H1 (cell line): Measurements from ENCODE around the gene IPO11. TPM values are rescaled to one million over a fixed set of nuclear protein-coding genes. Genes with fewer than 3 reads are reported as not detected.

ENCODE experiments used
- CTCF ChIA-PET: fragments of 300-600 bp; sonication (Branson Sonifier 250); formaldehyde crosslinking; loops from one replicate; lab custom pipeline; 2021; ENCODE audit not compliant: partially characterized antibody; lab: Charles Lee
- POLR2A ChIA-PET: fragments of 300-600 bp; sonication (Branson Sonifier 250); formaldehyde crosslinking; loops from one replicate; lab custom pipeline; 2021; ENCODE audit warnings: inconsistent platforms; ENCODE audit not compliant: partially characterized antibody; lab: Charles Lee
- DNase-seq, 2 experiments: peaks; one replicate each; pipeline versions ENCODE4 v3.0.0 to v3.0.0-alpha.2; 2010 to 2022; ENCODE audit warnings: low spot score in 2 of 2, low read depth in 1 of 2, mixed read lengths in 1 of 2
- FAIRE-seq: peaks from 2 replicates; lab custom pipeline; 2011; peaks lifted over from hg19 to GRCh38; lab: Jason Lieb, UNC
- H2AFZ ChIP-seq: 2 replicates; pipeline ENCODE4 v1.8.1; 2012; ENCODE audit warnings: low read length, inconsistent platforms
- H2AK5ac ChIP-seq: 2 replicates; pipeline ENCODE4 v1.6.1; 2013; ENCODE audit warnings: low read depth, low read length
- H2BK120ac ChIP-seq: replicated peaks from 2 replicates; pipeline ENCODE3; 2013; ENCODE audit warnings: low read depth, low read length, inconsistent platforms
- H2BK12ac ChIP-seq: 2 replicates; pipeline ENCODE4 v1.6.1; 2013; ENCODE audit warnings: low read depth, low read length
- H2BK15ac ChIP-seq: 2 replicates; pipeline ENCODE4 v1.6.1; 2013; ENCODE audit warnings: low read length
- H2BK20ac ChIP-seq: 2 replicates; pipeline ENCODE4 v1.6.1; 2013; ENCODE audit warnings: low read length
- H2BK5ac ChIP-seq: 2 replicates; pipeline ENCODE4 v1.6.1; 2013; ENCODE audit warnings: low read depth, low read length
- H3K14ac ChIP-seq: 2 replicates; pipeline ENCODE4 v1.6.1; 2013; ENCODE audit warnings: inconsistent platforms; ENCODE audit not compliant: insufficient read length
- H3K18ac ChIP-seq: 2 replicates; pipeline ENCODE4 v1.6.1; 2013; ENCODE audit warnings: low read length; ENCODE audit errors: extremely low read depth
- H3K23ac ChIP-seq: 2 replicates; pipeline ENCODE4 v1.6.1; 2013; ENCODE audit warnings: inconsistent platforms; ENCODE audit not compliant: insufficient read length
- H3K23me2 ChIP-seq: 2 replicates; pipeline ENCODE4 v1.6.1; 2013; ENCODE audit warnings: low read depth, low read length
- H3K27ac ChIP-seq: 2 replicates; pipeline ENCODE4 v1.6.1; 2011; ENCODE audit warnings: low read depth, low read length, inconsistent platforms
- H3K27me3 ChIP-seq, 4 experiments: replicated peaks in 1 of 4; 1 replicate in 1 of 4; 2 replicates in 3 of 4; pipeline versions ENCODE4 v1.6.1 to v1.8.1; 2011 to 2013; ENCODE audit warnings: low read length in 3 of 4, mild to moderate bottlenecking in 3 of 4, inconsistent platforms in 2 of 4, mixed read lengths in 2 of 4, moderate library complexity in 1 of 4; ENCODE audit not compliant: control insufficient read depth in 3 of 4, insufficient read depth in 3 of 4; ENCODE audit errors: extremely low read depth in 1 of 4
- H3K36me3 ChIP-seq, 4 experiments: 2 replicates each; pipeline versions ENCODE4 v1.6.1 to v1.8.1; 2011 to 2013; ENCODE audit warnings: mild to moderate bottlenecking in 4 of 4, low read length in 3 of 4, moderate library complexity in 2 of 4, control low read depth in 1 of 4, inconsistent platforms in 1 of 4; ENCODE audit not compliant: insufficient read depth in 4 of 4, control insufficient read depth in 2 of 4
- H3K4ac ChIP-seq: replicated peaks from 2 replicates; pipeline ENCODE3; 2013; ENCODE audit warnings: low read length, low read depth, mixed read lengths, inconsistent platforms; ENCODE audit not compliant: insufficient read length
- H3K4me1 ChIP-seq, 4 experiments: replicated peaks in 1 of 4; 1 replicate in 1 of 4; 2 replicates in 3 of 4; pipeline versions ENCODE4 v1.6.1 to v1.8.1; 2011 to 2013; ENCODE audit warnings: low read length in 3 of 4, inconsistent platforms in 2 of 4, mixed read lengths in 1 of 4; ENCODE audit not compliant: insufficient read depth in 4 of 4, control insufficient read depth in 3 of 4
- H3K4me2 ChIP-seq, 2 experiments: 2 replicates each; pipeline versions ENCODE4 v1.6.1 to v1.8.1; 2011 to 2013; ENCODE audit warnings: low read depth in 2 of 2, low read length in 2 of 2, control low read depth in 1 of 2, inconsistent platforms in 1 of 2, mild to moderate bottlenecking in 1 of 2; ENCODE audit not compliant: insufficient read depth in 1 of 2
- H3K4me3 ChIP-seq, 4 experiments: fragments of 200-600, 300-600 bp in 1 of 4; sonication (generic), shearing (Covaris generic), sonication (Bioruptor Twin) in 1 of 4; 2 replicates each; pipeline versions ENCODE4 v1.5.1 to v1.8.1; 2011 to 2016; ENCODE audit warnings: low read length in 4 of 4, low read depth in 3 of 4, control low read depth in 2 of 4, inconsistent platforms in 2 of 4, mild to moderate bottlenecking in 2 of 4, mixed read lengths in 1 of 4, moderate library complexity in 1 of 4; ENCODE audit not compliant: insufficient read depth in 2 of 4; ENCODE audit errors: extremely low read depth in 1 of 4
- H3K56ac ChIP-seq: replicated peaks from 2 replicates; pipeline ENCODE3; 2013; ENCODE audit warnings: low read depth, mild to moderate bottlenecking, mixed read lengths, low read length, inconsistent platforms; ENCODE audit not compliant: insufficient read length
- H3K79me1 ChIP-seq: 2 replicates; pipeline ENCODE4 v1.6.1; 2013; ENCODE audit warnings: low read depth, low read length, control low read depth
- H3K79me2 ChIP-seq, 2 experiments: 2 replicates each; pipeline versions ENCODE4 v1.6.1 to v1.8.1; 2012 to 2013; ENCODE audit warnings: low read length in 2 of 2, mild to moderate bottlenecking in 2 of 2, inconsistent platforms in 1 of 2; ENCODE audit not compliant: insufficient read depth in 2 of 2, control insufficient read depth in 1 of 2
- H3K9ac ChIP-seq, 4 experiments: replicated peaks in 1 of 4; 1 replicate in 1 of 4; 2 replicates in 3 of 4; pipeline versions ENCODE4 v1.6.1 to v1.8.1; 2011 to 2013; ENCODE audit warnings: low read depth in 3 of 4, low read length in 3 of 4, control low read depth in 2 of 4, mild to moderate bottlenecking in 2 of 4, moderate library complexity in 2 of 4, inconsistent platforms in 1 of 4; ENCODE audit errors: extremely low read depth in 1 of 4
- H3K9me3 ChIP-seq, 2 experiments: 2 replicates each; pipeline versions ENCODE4 v1.6.1 to v1.8.1; 2012 to 2013; ENCODE audit warnings: mild to moderate bottlenecking in 2 of 2, moderate library complexity in 2 of 2, control low read depth in 1 of 2, inconsistent platforms in 1 of 2, low read depth in 1 of 2, low read length in 1 of 2, mixed read lengths in 1 of 2; ENCODE audit not compliant: insufficient read depth in 2 of 2
- H4K20me1 ChIP-seq, 2 experiments: replicated peaks in 1 of 2; 2 replicates each; pipeline versions ENCODE3 to v1.8.1; 2011 to 2013; ENCODE audit warnings: inconsistent platforms in 2 of 2, low read length in 2 of 2, mild to moderate bottlenecking in 1 of 2; ENCODE audit not compliant: insufficient read depth in 2 of 2, control insufficient read depth in 1 of 2
- H4K5ac ChIP-seq: 2 replicates; pipeline ENCODE4 v1.6.1; 2013; ENCODE audit warnings: low read length, low read depth, mixed read lengths, inconsistent platforms; ENCODE audit not compliant: insufficient read length
- H4K8ac ChIP-seq: 2 replicates; pipeline ENCODE4 v1.8.0; 2013; ENCODE audit warnings: mild to moderate bottlenecking, moderate library complexity, low read length, inconsistent platforms; ENCODE audit not compliant: insufficient read depth; ENCODE audit errors: extremely low read depth
- H4K91ac ChIP-seq: replicated peaks from 2 replicates; pipeline ENCODE3; 2013; ENCODE audit warnings: low read length, mixed read lengths, inconsistent platforms; ENCODE audit not compliant: insufficient read length
- BACH1 ChIP-seq: IDR thresholded peaks from 2 replicates; pipeline ENCODE4 v1.6.1; 2012; ENCODE audit warnings: low read length, improper control_type of control experiment
- CHD1 ChIP-seq: IDR thresholded peaks from 2 replicates; pipeline ENCODE4 v1.6.1; 2012; ENCODE audit warnings: low read depth, low read length, improper control_type of control experiment
- CREB1 ChIP-seq: IDR thresholded peaks from 2 replicates; pipeline ENCODE4 v1.6.1; 2012; ENCODE audit warnings: inconsistent platforms
- FOSL1 ChIP-seq: IDR thresholded peaks from 2 replicates; pipeline ENCODE4 v1.6.1; 2011; ENCODE audit warnings: mild to moderate bottlenecking, low read depth, low read length, moderate library complexity; ENCODE audit not compliant: insufficient read depth
- HDAC2 ChIP-seq, 2 experiments: fragments of 300-600 bp in 1 of 2; sonication (generic) in 1 of 2; IDR thresholded peaks; 2 replicates each; pipeline ENCODE4 v1.6.1; 2011 to 2012; ENCODE audit warnings: low read depth in 2 of 2, low read length in 2 of 2, mild to moderate bottlenecking in 2 of 2, moderate library complexity in 2 of 2, borderline replicate concordance in 1 of 2, inconsistent platforms in 1 of 2
- KDM5A ChIP-seq: fragments of 200-600 bp; IDR thresholded peaks from 2 replicates; pipeline ENCODE4 v1.7.1; 2012; ENCODE audit warnings: mild to moderate bottlenecking, low read length, inconsistent platforms, mixed read lengths
- TAF1 ChIP-seq: IDR thresholded peaks from 2 replicates; pipeline ENCODE4 v1.6.1; 2011; ENCODE audit warnings: mild to moderate bottlenecking, low read depth, low read length
- WGBS, 2 experiments: shearing (Covaris generic) in 1 of 2; methylation state at CpG; one replicate each; pipeline versions ENCODE4 v1.1.6 to v1.1.7; 2013 to 2015; ENCODE audit warnings: low lambda C conversion rate in 2 of 2, mixed read lengths in 2 of 2, inconsistent platforms in 1 of 2, low coverage in 1 of 2, missing lambda C conversion rate in 1 of 2; ENCODE audit not compliant: insufficient replicate concordance in 2 of 2, insufficient coverage in 1 of 2, insufficient read length in 1 of 2; ENCODE audit errors: extremely low coverage in 1 of 2, missing lambda C conversion rate in 1 of 2; 5-methylcytosine and 5-hydroxymethylcytosine counted together
- polyA plus RNA-seq, 7 experiments: library from polyadenylated mRNA; depleted of rRNA in 3 of 7; stranded (reverse) in 5 of 7; unstranded in 2 of 7; fragments of >200 nt in 5 of 7; fragments of 200-250 nt in 2 of 7; gene quantifications; 1 replicate in 5 of 7; 2 replicates in 1 of 7; 4 replicates in 1 of 7; pipeline versions ENCODE4 v1.2.1 to v1.2.3, GENCODE V29; 2011 to 2013; ENCODE audit warnings: missing spikeins in 2 of 7, mixed read lengths in 2 of 7
- total RNA-seq: library from RNA; stranded (reverse); fragmentation: NEBNext Ultra II Directional; extraction: Animal tissue kit (Norgen Biotek cat#: 25700); gene quantifications from 2 replicates; pipeline ENCODE4 v1.2.1, GENCODE V29; 2021
- TF ChIP-seq, protein P1 (sequence below), 3 experiments: IDR thresholded peaks; 1 replicate in 2 of 3; 2 replicates in 1 of 3; pipeline versions ENCODE4 v1.5.1 to v1.6.1; 2011; ENCODE audit warnings: low read length in 3 of 3, mild to moderate bottlenecking in 3 of 3, inconsistent platforms in 2 of 3, low read depth in 1 of 3, moderate library complexity in 1 of 3; ENCODE audit not compliant: insufficient read depth in 1 of 3; ENCODE audit errors: control extremely low read depth in 1 of 3
- TF ChIP-seq, protein P2 (sequence below): IDR thresholded peaks from 2 replicates; pipeline ENCODE4 v1.6.1; 2012; ENCODE audit warnings: low read length, inconsistent platforms
- TF ChIP-seq, protein P3 (sequence below): IDR thresholded peaks from 2 replicates; pipeline ENCODE4 v1.6.1; 2012; ENCODE audit warnings: inconsistent platforms

The IPO11 gene
- total and polyA plus RNA-seq, 2 of the 8 experiments (the other 6 are each of a cell fraction or from before 2014, with no cell fraction given), result 23.6 to 64.4 TPM

DNA sequence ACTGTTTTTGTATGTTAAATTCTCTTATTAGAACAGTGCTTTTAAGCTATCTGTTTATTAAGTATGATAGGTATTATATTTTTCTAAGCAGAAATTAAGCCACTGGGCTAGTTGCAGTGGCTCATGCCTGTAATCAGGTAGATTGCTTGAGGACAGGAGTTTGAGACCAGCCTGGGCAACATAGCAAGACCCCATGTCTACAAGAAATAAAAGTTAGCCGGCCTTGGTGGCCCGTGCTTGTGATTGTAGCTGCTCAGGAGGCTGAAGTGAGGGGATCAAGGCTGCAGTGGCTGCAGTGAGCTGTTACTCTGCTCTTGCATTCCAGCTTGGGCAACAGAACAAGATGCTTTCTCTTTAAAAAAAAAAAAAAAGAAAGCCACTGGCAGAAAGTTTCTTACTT lies 121.0 kb downstream of the IPO11 start:
- Histone ChIP-seq H2AK5ac (no peak overlapping the region), H3K4ac (no peak overlapping the region), H3K4me3 (no peak overlapping the region), H3K79me1 (no peaks in the 10 kb centered on the region), H4K5ac (no peak overlapping the region), H3K23me2 (no peaks in the 10 kb centered on the region), H4K8ac (no peak overlapping the region), H3K56ac (no peak overlapping the region), H3K9ac (no peak overlapping the region), H4K91ac (no peak overlapping the region), H2BK120ac (no peak overlapping the region), H2AFZ (no peak overlapping the region), H4K20me1 (no peaks in the 10 kb centered on the region), H2BK5ac (no peak overlapping the region), H3K27ac (no peak overlapping the region), H3K79me2 (no peaks in the 10 kb centered on the region), H3K9me3 (no peaks in the 10 kb centered on the region), H3K18ac (no peak overlapping the region), H3K4me2 (no peak overlapping the region), H2BK12ac (no peak overlapping the region), H3K36me3 (peaks cover 0 to 3% (median 0%) of the 10 kb centered on the region in 4 experiments; a peak in 2 of 8 replicates), H2BK20ac (no peak overlapping the region), H3K4me1 (no peaks in the 10 kb centered on the region), H3K14ac (no peak overlapping the region), H3K23ac (no peak overlapping the region), H2BK15ac (no peak overlapping the region), H3K27me3 (no peaks in the 10 kb centered on the region)
- no peak for FAIRE-seq
- no peak for DNase-seq
- WGBS, 2 experiments, result 87% methylated on average over 2 of the region's 2 CpGs; no CpG with 5 or more reads in 1 of the 2 experiments
- CTCF ChIA-PET, result no interaction called here
- POLR2A ChIA-PET, result interaction anchor here (1.0 kb wide), 1 partner anchor 23 kb away, joined by 3 read pairs; no protein-coding TSS in a partner anchor
- TF ChIP-seq CHD1 (no peak), BACH1 (no peak), FOSL1 (no peak), KDM5A (no peak), HDAC2 (IDR thresholded peaks at IDR 0.05; ENCODE audit: borderline replicate concordance in 1 of 2, low read depth in 2 of 2, low read length in 2 of 2) (no peak), CREB1 (no peak), TAF1 (no peak)
- TF ChIP-seq, protein P1, sequence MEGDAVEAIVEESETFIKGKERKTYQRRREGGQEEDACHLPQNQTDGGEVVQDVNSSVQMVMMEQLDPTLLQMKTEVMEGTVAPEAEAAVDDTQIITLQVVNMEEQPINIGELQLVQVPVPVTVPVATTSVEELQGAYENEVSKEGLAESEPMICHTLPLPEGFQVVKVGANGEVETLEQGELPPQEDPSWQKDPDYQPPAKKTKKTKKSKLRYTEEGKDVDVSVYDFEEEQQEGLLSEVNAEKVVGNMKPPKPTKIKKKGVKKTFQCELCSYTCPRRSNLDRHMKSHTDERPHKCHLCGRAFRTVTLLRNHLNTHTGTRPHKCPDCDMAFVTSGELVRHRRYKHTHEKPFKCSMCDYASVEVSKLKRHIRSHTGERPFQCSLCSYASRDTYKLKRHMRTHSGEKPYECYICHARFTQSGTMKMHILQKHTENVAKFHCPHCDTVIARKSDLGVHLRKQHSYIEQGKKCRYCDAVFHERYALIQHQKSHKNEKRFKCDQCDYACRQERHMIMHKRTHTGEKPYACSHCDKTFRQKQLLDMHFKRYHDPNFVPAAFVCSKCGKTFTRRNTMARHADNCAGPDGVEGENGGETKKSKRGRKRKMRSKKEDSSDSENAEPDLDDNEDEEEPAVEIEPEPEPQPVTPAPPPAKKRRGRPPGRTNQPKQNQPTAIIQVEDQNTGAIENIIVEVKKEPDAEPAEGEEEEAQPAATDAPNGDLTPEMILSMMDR (IDR thresholded peaks at IDR 0.05; ENCODE audit: control extremely low read depth in 1 of 3, insufficient read depth in 1 of 3, low read depth in 1 of 3, low read length in 3 of 3), result no peak
- TF ChIP-seq, protein P2, sequence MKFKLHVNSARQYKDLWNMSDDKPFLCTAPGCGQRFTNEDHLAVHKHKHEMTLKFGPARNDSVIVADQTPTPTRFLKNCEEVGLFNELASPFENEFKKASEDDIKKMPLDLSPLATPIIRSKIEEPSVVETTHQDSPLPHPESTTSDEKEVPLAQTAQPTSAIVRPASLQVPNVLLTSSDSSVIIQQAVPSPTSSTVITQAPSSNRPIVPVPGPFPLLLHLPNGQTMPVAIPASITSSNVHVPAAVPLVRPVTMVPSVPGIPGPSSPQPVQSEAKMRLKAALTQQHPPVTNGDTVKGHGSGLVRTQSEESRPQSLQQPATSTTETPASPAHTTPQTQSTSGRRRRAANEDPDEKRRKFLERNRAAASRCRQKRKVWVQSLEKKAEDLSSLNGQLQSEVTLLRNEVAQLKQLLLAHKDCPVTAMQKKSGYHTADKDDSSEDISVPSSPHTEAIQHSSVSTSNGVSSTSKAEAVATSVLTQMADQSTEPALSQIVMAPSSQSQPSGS, result no peak
- TF ChIP-seq, protein P3, sequence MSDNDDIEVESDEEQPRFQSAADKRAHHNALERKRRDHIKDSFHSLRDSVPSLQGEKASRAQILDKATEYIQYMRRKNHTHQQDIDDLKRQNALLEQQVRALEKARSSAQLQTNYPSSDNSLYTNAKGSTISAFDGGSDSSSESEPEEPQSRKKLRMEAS, result no peak
